ENCODE data around the gene MYLK2.

Gene MYLK2

GRCh38 chr20:31856516-31856915 lies 37.4 kb downstream of the MYLK2 start:
- DNase-seq (ENCODE audit: low read depth) = no peak

GRCh38 chr20:31857861-31858759 lies 39.0 kb downstream of the MYLK2 start:
- DNase-seq (ENCODE audit: low read depth) = no peak

GRCh38 chr20:31858760-31859083 lies 39.6 kb downstream of the MYLK2 start:
- DNase-seq (ENCODE audit: low read depth) = no peak

GRCh38 chr20:31859266-31859997 lies 40.3 kb downstream of the MYLK2 start:
- DNase-seq (ENCODE audit: low read depth) = no peak

GRCh38 chr20:31859998-31860380 lies 40.8 kb downstream of the MYLK2 start:
- no peak for DNase-seq (ENCODE audit: low read depth)

- DNase-seq (ENCODE audit: low read depth) = no peak
These were observed 41.4 kb downstream of the MYLK2 start for GRCh38 chr20:31860390-31861134.

GRCh38 chr20:31861135-31861384 lies 41.9 kb downstream of the MYLK2 start:
- no peak for DNase-seq (ENCODE audit: low read depth)

- DNase-seq (ENCODE audit: low read depth) = no peak
These were observed 42.4 kb downstream of the MYLK2 start for GRCh38 chr20:31861385-31862156.

- DNase-seq (ENCODE audit: low read depth) = no peak
These were observed 43.0 kb downstream of the MYLK2 start for GRCh38 chr20:31862157-31862470.

GRCh38 chr20:31862506-31862905 lies 43.4 kb downstream of the MYLK2 start:
- no peak for DNase-seq (ENCODE audit: low read depth)

GRCh38 chr20:31863296-31864085 lies 44.3 kb downstream of the MYLK2 start:
- no peak for DNase-seq (ENCODE audit: low read depth)

GRCh38 chr20:31864521-31865400 lies 45.6 kb downstream of the MYLK2 start:
- no peak for DNase-seq (ENCODE audit: low read depth)

- DNase-seq (ENCODE audit: low read depth) = no peak
These were observed 47.1 kb downstream of the MYLK2 start for GRCh38 chr20:31866221-31866620.

- no peak for DNase-seq (ENCODE audit: low read depth)
These were observed 49.9 kb downstream of the MYLK2 start for GRCh38 chr20:31868853-31869672.

- no peak for DNase-seq (ENCODE audit: low read depth)
These were observed 50.5 kb downstream of the MYLK2 start for GRCh38 chr20:31869673-31869941.

GRCh38 chr20:31869942-31870725 lies 51.0 kb downstream of the MYLK2 start, which contains the start of the genes DUSP15 and TTLL9:
Gene DUSP15 (minus strand): TSS chr20:31870527. CDS start chr20:31870337, 190 bp downstream.
Gene TTLL9 (plus strand): TSS chr20:31870634. CDS start chr20:31871127, 493 bp downstream.
- no peak for DNase-seq (ENCODE audit: low read depth)

GRCh38 chr20:31870726-31871617 lies 51.8 kb downstream of the MYLK2 start:
- DNase-seq (ENCODE audit: low read depth) = no peak

GRCh38 chr20:31871618-31871954 lies 52.4 kb downstream of the MYLK2 start:
- no peak for DNase-seq (ENCODE audit: low read depth)

All from fibroblast of the conjunctiva (primary cell).